Measurements from ENCODE around the gene OARD1.
A peak's percentile ranks its signal among the peaks of the same experiment; 100 is the strongest.

The OARD1 gene

DNA sequence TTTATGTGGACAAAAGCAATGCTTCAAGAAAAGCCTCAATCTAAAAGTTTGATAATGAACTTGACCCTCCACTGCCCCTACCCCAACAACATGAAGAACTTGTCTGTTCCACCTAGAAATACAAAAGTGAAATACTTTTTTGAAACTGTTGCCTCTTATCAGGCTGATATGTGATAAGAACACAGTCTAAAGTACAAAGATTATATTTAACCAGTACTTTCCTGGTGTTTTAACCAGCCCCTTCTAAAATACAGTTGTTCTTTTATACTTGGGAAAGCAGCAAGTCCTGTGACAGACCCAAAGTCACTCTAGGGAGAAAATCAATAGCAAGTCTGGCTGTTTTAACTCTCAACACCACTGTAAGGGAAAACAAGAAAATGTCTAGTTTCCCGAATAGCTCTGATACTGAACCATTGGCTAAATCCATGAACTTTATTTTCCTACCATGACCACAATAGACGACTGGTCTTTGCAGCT lies 6.6 kb downstream of the OARD1 start:
- TF ChIP-seq GATA1 (IDR thresholded peaks at IDR 0.05; ENCODE audit: low read depth, low read length): no peak
- TF ChIP-seq POLR2A (IDR thresholded peaks at IDR 0.05; ENCODE audit: low read length): no peak
- DNase-seq: no peak

DNA sequence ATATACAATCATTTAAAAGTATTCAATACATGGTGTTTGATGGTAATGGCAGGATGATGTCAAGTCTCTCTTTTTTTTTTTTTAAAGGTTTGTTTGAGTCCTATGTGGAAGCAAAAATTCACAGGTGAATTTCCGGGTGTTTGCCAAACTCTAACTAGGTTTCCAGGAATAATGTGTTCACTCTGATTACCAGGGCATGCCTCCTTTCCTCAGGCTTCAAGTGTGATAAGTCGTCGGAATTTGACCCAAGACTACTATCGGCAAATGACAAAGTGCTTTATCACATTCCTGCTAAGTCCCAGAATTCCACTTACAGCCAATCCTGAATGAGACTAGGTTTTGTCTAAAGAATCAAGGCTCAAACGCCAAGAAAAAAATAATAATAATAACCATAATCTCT lies 7.3 kb downstream of the OARD1 start:
- DNase-seq: no peak
- no peak for TF ChIP-seq POLR2A (IDR thresholded peaks at IDR 0.05; ENCODE audit: low read length)
- no peak for TF ChIP-seq GATA1 (IDR thresholded peaks at IDR 0.05; ENCODE audit: low read depth, low read length)

DNA sequence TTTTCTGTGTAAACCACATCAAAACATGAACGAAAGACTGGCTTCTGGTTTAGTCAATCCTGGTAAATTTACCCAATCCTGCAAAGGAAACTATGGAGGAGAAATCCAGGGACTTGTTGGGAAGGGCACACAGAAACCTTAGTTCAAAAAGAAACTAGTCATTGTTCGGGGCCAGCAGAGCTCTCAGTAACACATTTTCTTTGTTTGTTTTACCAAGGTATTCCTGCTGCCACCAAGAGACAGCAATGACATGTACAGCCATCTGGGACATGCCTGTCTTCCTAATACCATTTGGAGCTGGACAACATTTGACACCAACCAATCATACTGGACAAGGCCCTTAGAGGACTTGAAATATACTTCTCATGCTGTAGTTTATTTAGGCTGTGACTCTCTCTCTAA lies 8.3 kb downstream of the OARD1 start:
- no peak for DNase-seq
- no peak for TF ChIP-seq GATA1 (IDR thresholded peaks at IDR 0.05; ENCODE audit: low read depth, low read length)
- no peak for TF ChIP-seq POLR2A (IDR thresholded peaks at IDR 0.05; ENCODE audit: low read length)

DNA sequence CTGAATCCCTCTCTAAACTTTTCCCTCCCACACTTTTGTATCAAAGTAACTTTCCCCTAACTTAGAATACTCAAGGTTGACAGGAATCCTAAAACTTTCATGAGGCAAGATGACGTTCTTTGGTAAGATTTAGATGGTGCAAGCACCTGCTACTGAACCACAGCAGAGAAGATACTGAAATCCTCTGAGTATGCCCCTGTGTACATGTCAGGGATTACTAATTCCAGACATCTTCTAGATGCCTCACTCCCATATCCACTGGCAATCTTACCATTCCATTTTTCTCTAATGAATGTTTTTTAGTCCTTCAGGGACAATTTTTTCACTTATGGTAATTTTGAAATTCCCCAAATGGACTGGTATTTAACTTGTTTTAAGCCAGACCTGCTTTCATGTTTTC lies 10.1 kb downstream of the OARD1 start:
- TF ChIP-seq POLR2A (IDR thresholded peaks at IDR 0.05; ENCODE audit: low read length) (no peak), GATA1 (IDR thresholded peaks at IDR 0.05; ENCODE audit: low read depth, low read length) (no peak)
- no peak for DNase-seq

DNA sequence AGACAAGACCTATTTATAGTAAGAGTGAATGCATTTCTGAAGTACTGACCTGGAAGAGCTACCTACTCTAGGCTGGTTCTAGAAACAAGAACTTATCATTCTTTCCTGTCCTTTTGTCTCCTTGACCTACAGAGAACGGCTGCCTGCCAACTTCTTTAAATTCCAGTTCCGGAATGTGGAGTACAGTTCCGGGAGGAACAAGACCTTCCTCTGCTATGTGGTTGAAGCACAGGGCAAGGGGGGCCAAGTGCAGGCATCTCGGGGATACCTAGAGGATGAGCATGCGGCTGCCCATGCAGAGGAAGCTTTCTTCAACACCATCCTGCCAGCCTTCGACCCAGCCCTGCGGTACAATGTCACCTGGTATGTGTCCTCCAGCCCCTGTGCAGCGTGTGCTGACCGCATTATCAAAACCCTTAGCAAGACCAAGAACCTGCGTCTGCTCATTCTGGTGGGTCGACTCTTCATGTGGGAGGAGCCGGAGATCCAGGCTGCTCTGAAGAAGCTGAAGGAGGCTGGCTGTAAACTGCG lies 10.9 kb downstream of the OARD1 start:
- TF ChIP-seq POLR2A (IDR thresholded peaks at IDR 0.05; ENCODE audit: low read length) (no peak), GATA1 (IDR thresholded peaks at IDR 0.05; ENCODE audit: low read depth, low read length) (no peak)
- no peak for DNase-seq

DNA sequence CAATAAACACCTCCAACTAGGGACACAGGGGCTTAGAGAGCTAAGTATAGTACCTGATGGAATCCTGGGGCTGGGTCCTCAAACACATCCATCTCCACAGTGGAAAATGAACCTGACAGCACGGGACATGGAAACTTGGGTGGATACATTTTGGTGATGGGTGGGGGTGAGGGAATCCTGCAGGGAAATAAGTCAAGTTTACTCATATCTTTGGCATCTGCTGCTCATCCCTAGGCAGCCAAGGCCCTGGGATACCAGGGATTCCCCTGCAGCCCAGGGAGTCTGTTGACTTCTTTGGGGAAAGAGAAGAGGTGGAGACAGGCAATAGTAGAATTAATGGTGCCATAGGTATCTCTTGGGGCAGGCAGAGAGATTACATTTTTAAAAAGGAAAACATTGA lies 12.6 kb downstream of the OARD1 start:
- TF ChIP-seq POLR2A (IDR thresholded peaks at IDR 0.05; ENCODE audit: low read length) (no peak), GATA1 (IDR thresholded peaks at IDR 0.05; ENCODE audit: low read depth, low read length) (no peak)

DNA sequence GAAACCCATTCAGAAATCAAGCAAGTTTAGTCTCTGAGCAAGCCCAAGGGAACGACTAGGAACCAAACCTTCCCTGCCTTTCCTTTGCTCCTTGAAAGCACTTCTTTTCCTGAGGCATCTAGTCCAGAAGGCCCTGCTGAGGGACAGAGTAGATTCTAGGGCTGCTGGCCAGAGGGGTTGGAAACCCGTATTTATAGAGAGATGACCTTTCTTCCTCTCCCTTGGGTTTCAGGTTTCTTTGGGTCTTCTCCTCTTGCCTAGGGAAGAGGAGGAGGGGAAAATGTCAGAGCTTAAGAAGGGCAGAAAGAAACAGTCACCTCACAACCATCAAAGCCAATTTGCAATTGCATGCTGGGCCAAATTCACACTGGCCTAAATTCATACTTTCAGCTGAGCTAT lies 13.4 kb downstream of the OARD1 start:
- DNase-seq: no peak
- TF ChIP-seq GATA1 (IDR thresholded peaks at IDR 0.05; ENCODE audit: low read depth, low read length): no peak
- no peak for TF ChIP-seq POLR2A (IDR thresholded peaks at IDR 0.05; ENCODE audit: low read length)

More for the DNA sequence above, 12.6 kb downstream of the OARD1 start:
- DNase-seq: no peak

DNA sequence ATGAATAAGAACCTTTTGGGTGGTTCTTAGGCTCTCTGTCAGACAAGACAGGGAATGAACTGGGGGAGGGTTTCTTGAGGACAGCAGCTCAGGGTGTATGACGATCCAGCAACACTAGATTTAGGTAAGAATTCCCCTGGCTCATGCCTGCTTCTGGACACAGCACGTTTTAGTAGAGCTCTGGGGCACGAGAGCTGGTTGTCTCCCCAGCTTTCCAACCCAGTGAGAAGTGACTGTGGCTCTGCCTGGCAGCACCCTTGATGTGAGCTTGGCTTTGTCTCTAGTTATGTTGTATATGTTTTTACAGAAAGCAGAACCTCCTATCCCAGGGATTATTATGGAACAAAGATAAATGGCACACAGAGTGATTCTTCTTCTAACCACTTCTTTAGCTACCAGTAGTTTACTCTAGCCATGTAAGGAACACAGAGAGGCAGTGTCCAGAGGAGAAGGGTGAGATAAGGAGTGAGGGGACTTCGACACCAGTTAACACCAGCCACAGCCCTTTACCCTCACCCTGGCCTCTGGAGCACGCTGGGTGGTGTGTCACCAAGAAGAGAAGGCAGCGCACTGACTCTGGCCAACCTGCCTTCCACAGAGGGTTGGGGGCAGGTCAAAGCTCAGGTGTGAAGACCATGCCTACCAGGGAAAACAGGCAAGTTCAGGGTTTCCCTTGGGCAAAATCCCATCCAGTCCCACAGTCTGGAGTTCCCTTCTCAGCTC lies 15.2 kb downstream of the OARD1 start:
- TF ChIP-seq POLR2A (IDR thresholded peaks at IDR 0.05; ENCODE audit: low read length) (no peak), GATA1 (IDR thresholded peaks at IDR 0.05; ENCODE audit: low read depth, low read length) (no peak)
- peak; percentile 38 to 39 for DNase-seq

DNA sequence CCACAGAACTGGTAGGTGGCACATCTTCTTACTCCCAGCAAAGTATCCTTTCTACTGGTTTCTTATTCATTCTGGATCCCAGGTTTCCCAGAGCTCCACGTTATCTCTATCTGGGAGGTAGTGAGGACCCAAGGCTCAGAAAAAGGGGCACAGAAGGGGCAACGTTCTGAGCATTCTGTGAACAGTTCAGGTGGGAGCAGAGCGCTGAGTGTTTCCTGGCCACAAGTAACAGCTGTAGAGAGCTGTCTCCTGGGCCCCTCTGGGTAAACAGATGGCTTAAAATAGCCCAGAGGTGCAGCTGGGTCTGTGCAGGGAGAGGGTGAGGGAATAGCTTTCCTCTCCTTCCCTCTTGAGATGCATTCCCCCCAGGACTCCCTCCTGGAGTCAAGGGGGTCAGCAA lies 17.0 kb downstream of the OARD1 start:
- TF ChIP-seq POLR2A (IDR thresholded peaks at IDR 0.05; ENCODE audit: low read length) (no peak), GATA1 (IDR thresholded peaks at IDR 0.05; ENCODE audit: low read depth, low read length) (no peak)

DNA sequence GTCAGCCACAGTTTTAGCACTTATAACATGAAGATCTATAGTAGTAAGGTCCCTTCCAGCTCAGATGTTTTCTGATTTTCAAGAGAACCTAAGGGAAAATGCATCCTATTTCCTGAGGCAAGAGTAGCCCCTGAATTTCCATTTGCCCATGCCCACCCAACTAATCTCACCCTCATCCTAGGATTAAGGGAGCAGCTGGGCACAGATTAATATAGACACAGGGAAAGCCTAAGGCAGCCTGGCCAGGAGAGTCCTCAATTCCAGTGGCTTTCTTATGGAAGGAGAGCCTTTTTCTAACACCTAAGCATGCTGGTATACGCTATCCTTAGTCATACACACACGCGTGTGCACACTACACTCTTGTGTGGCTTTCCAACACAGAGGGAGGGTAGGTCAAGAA lies 17.6 kb downstream of the OARD1 start:
- no peak for DNase-seq
- TF ChIP-seq POLR2A (IDR thresholded peaks at IDR 0.05; ENCODE audit: low read length) (no peak), GATA1 (IDR thresholded peaks at IDR 0.05; ENCODE audit: low read depth, low read length) (no peak)

More for the DNA sequence above, 17.0 kb downstream of the OARD1 start:
- DNase-seq: no peak

DNA sequence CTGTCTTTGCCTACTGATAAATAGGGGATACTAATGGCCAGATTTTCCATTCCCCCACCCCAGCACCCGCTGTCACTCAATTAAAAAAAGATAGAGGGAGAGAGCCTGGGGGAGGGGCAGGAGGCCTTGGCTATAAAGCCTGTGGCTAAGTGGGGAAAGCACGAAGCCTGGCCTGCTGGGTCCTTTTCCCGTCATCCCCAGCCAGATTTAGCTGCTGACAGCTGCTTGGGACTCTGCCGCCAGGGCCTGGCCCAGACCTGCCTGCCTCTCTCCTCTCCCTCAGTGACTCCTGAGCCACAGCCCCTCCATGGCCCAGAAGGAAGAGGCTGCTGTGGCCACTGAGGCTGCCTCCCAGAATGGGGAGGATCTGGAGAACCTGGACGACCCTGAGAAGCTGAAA lies 19.1 kb downstream of the OARD1 start, which contains the start of gene APOBEC2:
Gene APOBEC2, plus strand, starts transcription at position 162 of the 400 bp plus-strand sequence. Its CDS starts 146 bp downstream, at position 308.
- TF ChIP-seq GATA1 (IDR thresholded peaks at IDR 0.05; ENCODE audit: low read depth, low read length): no peak
- no peak for TF ChIP-seq POLR2A (IDR thresholded peaks at IDR 0.05; ENCODE audit: low read length)
- DNase-seq: no peak

DNA sequence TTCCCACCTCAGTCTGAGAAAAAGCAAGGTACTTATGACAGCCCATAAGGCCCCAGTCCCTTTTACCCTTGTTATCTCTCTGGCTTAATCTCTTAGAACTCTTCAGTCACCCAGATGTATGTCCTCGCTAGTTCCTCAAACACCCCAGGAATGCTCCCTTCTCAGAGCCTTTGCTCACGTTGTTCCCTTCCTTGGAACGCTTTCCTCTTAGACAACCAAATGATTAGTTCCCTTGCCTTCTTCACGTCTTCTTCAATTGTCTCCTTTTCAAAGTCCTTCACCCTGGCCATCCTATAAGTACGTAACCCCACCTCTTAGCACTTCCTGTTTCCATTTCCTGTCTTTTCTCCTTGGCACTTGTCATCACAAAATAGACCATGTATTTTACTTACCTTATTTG lies 20.3 kb downstream of the OARD1 start:
- TF ChIP-seq POLR2A (IDR thresholded peaks at IDR 0.05; ENCODE audit: low read length) (no peak), GATA1 (IDR thresholded peaks at IDR 0.05; ENCODE audit: low read depth, low read length) (no peak)
- DNase-seq: no peak

DNA sequence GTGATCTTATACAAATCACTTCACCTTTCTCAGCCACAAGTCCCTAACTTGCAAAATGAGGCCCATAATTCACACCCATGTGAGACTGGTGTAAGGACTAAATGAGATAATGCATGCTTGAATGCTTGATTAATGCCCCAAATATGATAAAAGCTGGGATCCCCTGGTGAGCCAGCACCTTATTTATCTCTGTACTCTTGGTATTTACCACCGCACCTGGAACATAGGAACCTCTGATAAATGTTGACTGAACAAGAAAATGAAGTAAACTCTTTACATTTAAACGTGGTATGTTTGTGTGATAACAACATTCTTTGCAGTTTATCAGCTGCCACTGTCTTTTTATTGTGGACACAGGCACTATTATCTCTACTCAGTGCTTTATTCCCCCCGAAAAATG lies 21.6 kb downstream of the OARD1 start:
- DNase-seq: peak; percentile 34 to 65
- TF ChIP-seq POLR2A (IDR thresholded peaks at IDR 0.05; ENCODE audit: low read length) (no peak), GATA1 (IDR thresholded peaks at IDR 0.05; ENCODE audit: low read depth, low read length) (no peak)

DNA sequence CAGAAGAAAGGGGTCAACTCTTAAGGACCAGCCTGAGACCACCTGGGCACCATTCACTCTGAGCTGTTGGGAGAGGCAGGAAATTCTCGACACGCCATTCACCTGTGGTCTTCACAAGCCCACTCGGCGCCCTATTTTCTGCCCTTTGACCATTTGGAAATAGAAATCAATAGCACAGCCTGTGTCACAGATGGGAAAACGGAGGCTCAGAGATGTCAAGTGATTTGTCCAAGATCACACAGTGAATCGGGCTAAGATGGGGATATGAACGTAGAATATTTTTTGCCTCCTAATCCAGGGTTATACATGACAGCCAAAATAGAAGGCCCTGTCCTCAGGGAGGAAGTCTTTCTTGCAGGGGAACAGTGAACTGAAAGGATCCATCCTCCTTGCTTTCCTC lies 22.2 kb downstream of the OARD1 start:
- no peak for DNase-seq
- no peak for TF ChIP-seq POLR2A (IDR thresholded peaks at IDR 0.05; ENCODE audit: low read length)
- TF ChIP-seq GATA1 (IDR thresholded peaks at IDR 0.05; ENCODE audit: low read depth, low read length): no peak

DNA sequence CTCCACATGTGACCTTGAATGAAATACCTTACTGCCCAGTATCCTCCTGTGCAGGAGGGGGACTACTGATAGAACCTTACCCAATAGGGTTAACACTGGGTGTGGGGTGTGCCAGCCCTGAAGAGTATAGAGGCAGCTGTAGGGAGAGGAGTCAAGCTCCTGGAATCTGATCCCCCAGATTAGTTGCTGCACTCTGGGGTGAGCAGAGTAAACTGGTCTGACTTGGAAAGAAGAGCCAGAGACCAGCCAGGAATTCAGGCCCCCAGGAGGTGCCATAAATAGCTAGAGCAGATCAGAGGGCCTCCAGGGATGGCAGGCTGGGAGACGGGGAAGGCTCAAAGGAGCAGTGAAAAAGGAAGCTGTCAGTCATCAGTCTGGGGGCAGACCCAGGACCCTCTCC lies 22.6 kb downstream of the OARD1 start:
- TF ChIP-seq GATA1 (IDR thresholded peaks at IDR 0.05; ENCODE audit: low read depth, low read length) (no peak), POLR2A (IDR thresholded peaks at IDR 0.05; ENCODE audit: low read length) (no peak)
- DNase-seq: no peak

Measured in erythroblast (primary cell).